Smooth muscle cell (in vitro differentiated cells): ENCODE data around the gene TSPAN15. TPM values are rescaled to one million over a fixed set of nuclear protein-coding genes. Genes with fewer than 3 reads are reported as not detected.

ENCODE experiments used
- DNase-seq: peaks from one replicate; lab custom pipeline; 2025; ENCODE audit not compliant: unreplicated experiment; lab: John Stamatoyannopoulos, UW
- H2AFZ ChIP-seq: fragments of 200-600 bp; sonication (generic); 2 replicates; pipeline ENCODE4 v1.6.0; 2016; ENCODE audit warnings: antibody characterized with exemption, low read depth, mild to moderate bottlenecking
- H3F3A ChIP-seq: fragments of 200-600 bp; sonication (generic); 2 replicates; pipeline ENCODE4 v1.6.0; 2017; ENCODE audit warnings: antibody characterized with exemption, low read depth
- H3K27ac ChIP-seq: fragments of 200-600 bp; sonication (generic); 2 replicates; pipeline ENCODE4 v1.5.1; 2016; ENCODE audit warnings: low read depth, mild to moderate bottlenecking
- H3K27me3 ChIP-seq: fragments of 200-600 bp; sonication (generic); 2 replicates; pipeline ENCODE4 v1.6.1; 2016; ENCODE audit warnings: low read depth, mild to moderate bottlenecking
- H3K36me3 ChIP-seq: fragments of 200-600 bp; sonication (generic); 2 replicates; pipeline ENCODE4 v1.5.1; 2016; ENCODE audit warnings: low read depth
- H3K4me1 ChIP-seq: fragments of 200-600 bp; sonication (generic); 2 replicates; pipeline ENCODE4 v1.5.1; 2016; ENCODE audit warnings: low read depth
- H3K4me2 ChIP-seq: fragments of 200-600 bp; sonication (generic); 2 replicates; pipeline ENCODE4 v1.6.0; 2016; ENCODE audit warnings: mild to moderate bottlenecking
- H3K4me3 ChIP-seq: fragments of 200-600 bp; sonication (generic); 2 replicates; pipeline ENCODE4 v1.5.1; 2016; ENCODE audit warnings: mild to moderate bottlenecking
- H3K79me2 ChIP-seq: fragments of 200-600 bp; sonication (generic); 2 replicates; pipeline ENCODE4 v1.6.0; 2016; ENCODE audit warnings: low read depth, mild to moderate bottlenecking
- H3K9ac ChIP-seq: fragments of 200-600 bp; sonication (generic); 2 replicates; pipeline ENCODE4 v1.6.0; 2016; ENCODE audit warnings: low read depth
- H3K9me3 ChIP-seq: fragments of 200-600 bp; sonication (generic); replicated peaks from 2 replicates; pipeline ENCODE4 v1.5.1; 2016; ENCODE audit warnings: low read depth
- H4K20me1 ChIP-seq: fragments of 200-600 bp; sonication (generic); 2 replicates; pipeline ENCODE4 v1.6.0; 2016; ENCODE audit warnings: low read depth
- CTCF ChIP-seq: fragments of 200-600 bp; sonication (generic); IDR thresholded peaks from 2 replicates; pipeline ENCODE4 v1.5.1; 2017; ENCODE audit warnings: borderline replicate concordance, mild to moderate bottlenecking, antibody characterized with exemption; ENCODE audit not compliant: insufficient read depth, poor library complexity, severe bottlenecking
- WGBS: methylation state at CpG from one replicate; pipeline ENCODE4 v1.1.7; 2016; ENCODE audit warnings: low lambda C conversion rate; 5-methylcytosine and 5-hydroxymethylcytosine counted together
- polyA plus RNA-seq: library from polyadenylated mRNA; unstranded; fragments of >200 nt; fragmentation: Nextera tagmentation; extraction: Ambion mirVana; gene quantifications from 2 replicates; pipeline ENCODE4 v1.2.1, GENCODE V29; 2016
- total RNA-seq: library from RNA; depleted of rRNA; stranded (reverse); fragments of >200 nt; gene quantifications from 2 replicates; pipeline ENCODE4 v1.2.3, GENCODE V29; 2014

The TSPAN15 gene
- total and polyA plus RNA-seq, 2 experiments from 2014 or later: 113 to 249 TPM

GRCh38 chr10:69438536-69439349, 12.5 kb upstream of the TSPAN15 start:
- Histone ChIP-seq H4K20me1 (no peaks in the 10 kb centered on the region), H3K9ac (peak overlapping the region; percentile 58), H3K27ac (peak overlapping the region; percentile 85), H2AFZ (peak overlapping the region; percentile 68), H3K27me3 (no peaks in the 10 kb centered on the region), H3K36me3 (no peaks in the 10 kb centered on the region), H3K79me2 (no peaks in the 10 kb centered on the region), H3K4me1 (peaks cover 17% of the 10 kb centered on the region), H3K4me2 (peak overlapping the region; percentile 76), H3K4me3 (no peak overlapping the region), H3F3A (peaks cover 9% of the 10 kb centered on the region), H3K9me3 (no peaks in the 10 kb centered on the region)
- DNase-seq: no peak
- 28% methylated on average over 10 of the region's 10 CpGs for WGBS
- no peak for TF ChIP-seq CTCF

DNA sequence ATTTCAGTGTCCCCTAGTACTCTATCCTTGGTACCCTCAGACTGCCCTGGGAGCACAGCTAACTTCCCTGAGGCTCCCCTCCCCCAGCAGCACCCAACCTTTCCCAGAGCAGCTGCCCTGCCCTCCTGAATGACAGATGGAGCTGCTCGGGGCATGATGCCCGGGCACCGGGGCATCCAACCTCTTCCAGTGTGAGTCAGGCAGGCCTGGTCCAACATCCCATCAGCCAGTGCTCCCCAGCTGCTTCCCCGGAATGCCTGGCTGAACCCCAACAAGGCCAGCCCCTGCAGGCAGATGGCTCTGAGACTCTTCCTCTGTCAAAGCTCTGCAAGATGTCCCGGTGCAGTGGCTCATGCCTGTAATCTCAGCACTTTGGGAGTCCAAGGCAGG, 11.9 kb upstream of the TSPAN15 start:
- Histone ChIP-seq H4K20me1 (no peaks in the 10 kb centered on the region), H3K27me3 (no peaks in the 10 kb centered on the region), H3K9ac (no peak overlapping the region), H3K4me3 (no peak overlapping the region), H3K27ac (peak overlapping the region; percentile 85), H3F3A (peaks cover 9% of the 10 kb centered on the region), H3K36me3 (no peaks in the 10 kb centered on the region), H3K4me2 (peak overlapping the region; percentile 76), H3K9me3 (no peaks in the 10 kb centered on the region), H2AFZ (no peak overlapping the region), H3K79me2 (no peaks in the 10 kb centered on the region), H3K4me1 (peaks cover 17% of the 10 kb centered on the region)
- no peak for DNase-seq
- WGBS: 91% methylated on average over 5 of the region's 5 CpGs
- TF ChIP-seq CTCF: no peak

DNA sequence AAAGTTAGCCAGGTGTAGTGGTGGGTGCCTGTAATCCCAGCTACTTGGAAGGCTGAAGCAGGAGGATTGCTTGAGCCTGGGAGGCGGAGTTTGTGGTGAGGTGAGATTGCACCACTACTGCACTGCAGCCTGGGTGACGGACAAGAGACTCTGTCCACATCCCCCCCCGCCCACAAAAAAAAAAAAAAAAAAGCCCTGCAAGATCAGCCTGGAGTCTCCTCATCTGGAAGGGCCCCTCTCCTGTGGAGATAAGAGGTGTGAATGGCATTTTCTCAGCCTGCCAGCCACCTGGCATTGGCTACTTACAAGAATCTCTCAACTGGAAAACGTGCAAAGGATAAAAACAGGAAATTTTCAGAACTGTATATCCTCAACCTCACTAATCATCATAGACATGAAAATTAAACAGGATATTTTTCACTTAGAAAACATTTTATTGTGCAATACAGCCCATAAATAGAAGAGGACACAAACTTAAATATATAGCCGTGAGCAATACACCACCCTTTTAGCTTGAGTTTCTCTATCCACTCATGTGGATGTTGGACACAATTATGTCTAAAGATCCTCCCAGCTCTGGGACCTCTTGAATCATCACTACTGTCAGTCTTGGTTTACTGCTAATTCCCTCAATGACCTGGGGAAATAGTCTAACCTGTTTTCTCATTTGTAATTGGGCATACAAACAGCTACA, 11.3 kb upstream of the TSPAN15 start:
- peak overlapping the region; percentile 76 for H3K4me2 ChIP-seq

More for the DNA sequence above, 11.3 kb upstream of the TSPAN15 start:
- H3K9ac ChIP-seq: no peak overlapping the region
- WGBS: 32% methylated on average over 5 of the region's 5 CpGs
- no peaks in the 10 kb centered on the region for H3K27me3 ChIP-seq
- no peaks in the 10 kb centered on the region for H3K36me3 ChIP-seq
- TF ChIP-seq CTCF: no peak
- H3F3A ChIP-seq: peaks cover 9% of the 10 kb centered on the region
- peak overlapping the region; percentile 85 for H3K27ac ChIP-seq
- no peak overlapping the region for H3K4me3 ChIP-seq
- no peaks in the 10 kb centered on the region for H3K79me2 ChIP-seq
- H3K9me3 ChIP-seq: no peaks in the 10 kb centered on the region
- no peaks in the 10 kb centered on the region for H4K20me1 ChIP-seq
- H3K4me1 ChIP-seq: peaks cover 17% of the 10 kb centered on the region
- H2AFZ ChIP-seq: no peak overlapping the region
- DNase-seq: no peak
